ENCODE results near the gene RHEBL1. TPM values are rescaled to one million over a fixed set of nuclear protein-coding genes. Genes with fewer than 3 reads are reported as not detected.
A peak's percentile ranks its signal among the peaks of the same experiment; 100 is the strongest.

Gene RHEBL1
- total and polyA plus RNA-seq, 11 donors: 0.19 to 2.0 (median 0.43) TPM; not detected in 5

GRCh38 chr12:49088150-49088931 is 18.6 kb upstream of the RHEBL1 start:
- WGBS, 4 donors: 0 to 4% (median 2%) methylated on average over 13 to 18 of the region's 18 CpGs
- peaks cover 0 to 49% (median 29%) of the 10 kb centered on the region in 9 donors for H3K27me3 ChIP-seq
- intact Hi-C loops (cut with DNase I): loop anchor here (1.0 to 5.0 kb wide), 8 partner anchors 32 to 149 kb away; no protein-coding TSS in a partner anchor
- peak; percentile 73 to 83 (median 81) for DNase-seq
- peak; percentile 82 to 93 (median 92) for ATAC-seq
- H3K9me3 ChIP-seq: no peaks in the 10 kb centered on the region
- no peaks in the 10 kb centered on the region for H3K36me3 ChIP-seq
- TF ChIP-seq, protein P1, sequence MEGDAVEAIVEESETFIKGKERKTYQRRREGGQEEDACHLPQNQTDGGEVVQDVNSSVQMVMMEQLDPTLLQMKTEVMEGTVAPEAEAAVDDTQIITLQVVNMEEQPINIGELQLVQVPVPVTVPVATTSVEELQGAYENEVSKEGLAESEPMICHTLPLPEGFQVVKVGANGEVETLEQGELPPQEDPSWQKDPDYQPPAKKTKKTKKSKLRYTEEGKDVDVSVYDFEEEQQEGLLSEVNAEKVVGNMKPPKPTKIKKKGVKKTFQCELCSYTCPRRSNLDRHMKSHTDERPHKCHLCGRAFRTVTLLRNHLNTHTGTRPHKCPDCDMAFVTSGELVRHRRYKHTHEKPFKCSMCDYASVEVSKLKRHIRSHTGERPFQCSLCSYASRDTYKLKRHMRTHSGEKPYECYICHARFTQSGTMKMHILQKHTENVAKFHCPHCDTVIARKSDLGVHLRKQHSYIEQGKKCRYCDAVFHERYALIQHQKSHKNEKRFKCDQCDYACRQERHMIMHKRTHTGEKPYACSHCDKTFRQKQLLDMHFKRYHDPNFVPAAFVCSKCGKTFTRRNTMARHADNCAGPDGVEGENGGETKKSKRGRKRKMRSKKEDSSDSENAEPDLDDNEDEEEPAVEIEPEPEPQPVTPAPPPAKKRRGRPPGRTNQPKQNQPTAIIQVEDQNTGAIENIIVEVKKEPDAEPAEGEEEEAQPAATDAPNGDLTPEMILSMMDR (IDR thresholded peaks at IDR 0.05): peak; percentile 84 to 94 (median 90)
- no peak for TF ChIP-seq POLR2A (IDR thresholded peaks at IDR 0.05)
- H3K4me3 ChIP-seq: peak overlapping the region in 6 of 12 donors; percentile 6 to 38 (median 20)
- H3K27ac ChIP-seq: no peak overlapping the region
- H3K4me1 ChIP-seq: peaks cover 10 to 55% (median 41%) of the 10 kb centered on the region in 12 donors

DNA sequence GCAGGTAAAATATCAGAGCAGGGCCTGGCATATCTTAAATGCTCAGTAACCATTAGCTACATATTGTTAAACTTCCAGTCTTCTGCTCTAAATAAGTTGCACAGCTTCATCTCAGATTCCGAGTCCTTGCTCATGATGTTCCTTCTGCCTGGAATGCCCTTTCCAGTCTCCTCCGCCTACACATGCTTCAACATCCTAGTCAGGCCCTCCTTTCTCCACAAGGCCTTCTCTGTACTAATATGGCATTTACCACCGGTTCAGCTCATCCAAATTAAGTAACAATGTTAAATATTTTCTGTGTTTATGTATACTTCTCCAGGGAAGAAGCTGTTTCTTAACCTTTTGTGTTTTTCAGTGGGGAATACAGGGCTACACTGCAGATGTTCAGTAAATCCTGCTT is 16.3 kb upstream of the RHEBL1 start:
- Histone ChIP-seq H3K27me3 (peaks cover 0 to 28% (median 17%) of the 10 kb centered on the region in 9 donors), H3K4me3 (no peak overlapping the region), H3K27ac (no peak overlapping the region), H3K9me3 (no peaks in the 10 kb centered on the region), H3K4me1 (peaks cover 4 to 33% (median 25%) of the 10 kb centered on the region in 12 donors), H3K36me3 (no peaks in the 10 kb centered on the region)
- intact Hi-C loops (cut with DNase I): loop anchor here in 4 of 10 donors (2.0 to 5.0 kb wide), 3 partner anchors 35 to 151 kb away; no protein-coding TSS in a partner anchor
- ATAC-seq (no peak), DNase-seq (no peak)
- TF ChIP-seq POLR2A (IDR thresholded peaks at IDR 0.05): no peak
- TF ChIP-seq, protein P1 (IDR thresholded peaks at IDR 0.05): no peak
- 78 to 82% (median 80%) methylated on average over 3 of the region's 3 CpGs for WGBS, 4 donors

- intact Hi-C loops (cut with DNase I): no loop called here
- WGBS, 4 donors: 96 to 99% (median 98%) methylated on average over 3 of the region's 3 CpGs
- no peaks in the 10 kb centered on the region for H3K36me3 ChIP-seq
- no peak for DNase-seq
- TF ChIP-seq, protein P1 (IDR thresholded peaks at IDR 0.05): no peak
- no peak for TF ChIP-seq POLR2A (IDR thresholded peaks at IDR 0.05)
- no peaks in the 10 kb centered on the region for H3K9me3 ChIP-seq
- H3K4me3 ChIP-seq: no peak overlapping the region
- peaks cover 0 to 16% (median 10%) of the 10 kb centered on the region in 12 donors for H3K4me1 ChIP-seq
- no peak for ATAC-seq
- peaks cover 0 to 11% (median 6%) of the 10 kb centered on the region in 9 donors for H3K27me3 ChIP-seq
- no peak overlapping the region for H3K27ac ChIP-seq
Measured at GRCh38 chr12:49084438-49084837, 14.7 kb upstream of the RHEBL1 start.

DNA sequence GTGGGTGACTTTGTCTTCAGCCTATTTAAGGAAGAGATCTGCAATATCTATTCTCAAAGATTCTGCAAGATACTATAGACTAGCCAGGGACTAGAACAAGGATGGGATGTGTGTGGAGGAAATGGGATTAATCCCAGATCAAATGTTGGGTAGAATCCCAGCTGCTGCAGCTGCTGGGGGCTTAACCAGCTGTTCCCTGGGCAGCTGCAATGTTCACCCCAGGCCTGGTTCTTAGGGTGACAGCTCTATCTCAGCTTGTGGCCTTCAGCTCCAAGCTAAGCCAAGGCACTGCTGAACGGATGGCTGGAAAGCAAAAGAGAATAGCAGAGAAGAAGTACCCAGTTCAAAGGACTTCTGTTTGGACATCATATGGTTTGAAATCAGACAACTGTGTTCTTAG is 10.0 kb upstream of the RHEBL1 start:
- intact Hi-C loops (cut with DNase I): no loop called here
- H3K4me3 ChIP-seq: no peak overlapping the region
- DNase-seq (no peak), ATAC-seq (no peak)
- H3K9me3 ChIP-seq: no peaks in the 10 kb centered on the region
- no peaks in the 10 kb centered on the region for H3K27me3 ChIP-seq
- H3K27ac ChIP-seq: no peak overlapping the region
- TF ChIP-seq POLR2A (IDR thresholded peaks at IDR 0.05): no peak
- TF ChIP-seq, protein P1 (IDR thresholded peaks at IDR 0.05): no peak
- WGBS, 4 donors: 55 to 80% (median 72%) methylated on average over 1 of the region's 1 CpG
- no peaks in the 10 kb centered on the region for H3K4me1 ChIP-seq
- no peaks in the 10 kb centered on the region for H3K36me3 ChIP-seq

Measured in heart left ventricle (tissue), 16 donors.